ENCODE measurements around the gene DNAJC28.

GRCh38 chr21:33495743-33496142 is 4.2 kb upstream of the DNAJC28 start:
- no peak for TF ChIP-seq CTCF (IDR thresholded peaks at IDR 0.05)
- TF ChIP-seq POLR2A (IDR thresholded peaks at IDR 0.05) = no peak

All from thyroid gland (tissue), 4 donors.